ENCODE data around the gene XPA.
"Not testable (repeated sequence)": the region's sequence is repeated elsewhere in the genome, so short reads cannot be mapped to it uniquely, and the experiment has no call there.

Gene XPA

GRCh38 chr9:97703437-97704344 is 6.6 kb upstream of the XPA start:
- peak; percentile 40 for DNase-seq

- not testable (repeated sequence) for DNase-seq
Observed at GRCh38 chr9:97699824-97700223, 2.7 kb upstream of the XPA start.

GRCh38 chr9:97699281-97699680 is 2.1 kb upstream of the XPA start:
- not testable (repeated sequence) for DNase-seq

DNA sequence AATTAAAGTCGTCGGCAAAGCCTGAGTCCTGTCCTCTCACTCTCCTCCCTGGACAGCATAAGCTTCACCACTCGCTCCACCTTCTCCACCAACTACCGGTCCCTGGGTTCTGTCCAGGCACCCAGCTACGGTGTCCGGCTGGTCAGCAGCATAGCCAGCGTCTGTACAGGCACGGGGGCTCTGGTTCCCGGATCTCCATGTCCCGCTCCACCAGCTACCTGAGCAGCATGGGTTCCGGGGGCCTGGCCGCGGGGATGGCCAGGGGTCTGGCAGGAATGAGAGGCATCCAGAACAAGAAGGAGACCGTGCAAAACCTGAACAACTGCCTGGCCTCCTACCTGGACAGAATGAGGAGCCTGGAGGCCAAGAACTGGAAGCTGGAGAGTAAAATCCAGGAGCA is 1.7 kb upstream of the XPA start:
- no peak for DNase-seq

GRCh38 chr9:97697837-97698236 is 697 bp upstream of the XPA start:
- DNase-seq, result no peak

GRCh38 chr9:97695995-97696802 is 941 bp downstream of the XPA start:
- no peak for DNase-seq

GRCh38 chr9:97695390-97695789 is 1.8 kb downstream of the XPA start:
- DNase-seq, result no peak

DNA sequence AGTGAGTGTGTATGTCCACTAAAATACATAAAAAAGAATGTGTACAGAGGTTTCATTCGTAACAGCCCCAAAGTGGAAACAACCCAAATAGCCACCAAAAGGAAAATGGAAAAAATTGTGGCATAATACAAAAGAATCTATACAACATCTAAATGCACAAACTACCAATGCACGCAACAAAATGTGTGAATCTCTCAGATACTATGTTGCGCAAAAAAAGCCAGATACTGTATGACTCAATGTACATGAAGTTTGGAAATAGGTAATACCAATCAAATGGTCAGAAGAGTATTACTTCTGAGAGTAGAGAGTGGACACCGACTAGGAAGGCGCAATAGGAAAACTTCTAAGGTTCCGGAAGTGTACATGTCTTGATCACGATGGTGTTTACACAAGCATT is 2.4 kb downstream of the XPA start:
- no peak for DNase-seq

DNA sequence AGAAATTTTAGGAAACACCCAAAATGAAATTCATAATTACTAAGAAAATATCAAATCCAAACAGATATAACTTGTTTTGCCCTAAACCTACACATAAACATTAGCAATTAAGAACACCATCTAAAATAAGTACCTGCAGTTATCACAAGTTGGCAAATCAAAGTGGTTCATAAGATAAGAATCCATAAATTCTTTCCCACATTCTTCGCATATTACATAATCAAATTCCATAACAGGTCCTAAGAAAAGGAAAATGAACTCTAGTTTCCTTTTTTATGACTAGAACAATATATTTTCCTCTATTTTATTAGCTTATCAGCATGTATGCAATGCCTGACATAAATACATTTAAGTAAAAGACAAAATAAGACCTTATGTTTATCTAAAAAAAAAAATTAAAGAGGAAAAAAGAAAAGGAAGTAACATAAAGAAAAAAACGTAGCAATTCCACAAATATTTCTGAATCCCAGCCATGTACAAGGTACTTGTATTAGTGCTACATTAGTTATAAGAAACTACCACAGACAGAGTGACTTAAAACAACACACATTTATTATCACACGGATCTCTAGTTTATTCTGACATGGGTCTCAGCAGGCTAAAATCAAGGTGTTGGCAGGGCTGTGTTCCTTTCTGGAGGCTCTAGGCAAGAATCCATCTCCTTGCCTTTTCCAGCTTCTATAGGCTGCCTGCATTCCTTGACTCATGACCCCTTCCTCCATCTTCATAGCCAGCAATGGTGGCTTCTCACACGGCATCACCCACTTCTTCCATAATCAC is 7.5 kb downstream of the XPA start:
- DNase-seq, result no peak

GRCh38 chr9:97688654-97689053 is 8.5 kb downstream of the XPA start:
- DNase-seq, result no peak

- DNase-seq, result no peak
Observed at GRCh38 chr9:97682242-97682641, 14.9 kb downstream of the XPA start.

GRCh38 chr9:97675655-97676054 is 21.5 kb downstream of the XPA start:
- DNase-seq, result no peak

- no peak for DNase-seq
Observed at GRCh38 chr9:97673922-97674321, 23.2 kb downstream of the XPA start.

DNA sequence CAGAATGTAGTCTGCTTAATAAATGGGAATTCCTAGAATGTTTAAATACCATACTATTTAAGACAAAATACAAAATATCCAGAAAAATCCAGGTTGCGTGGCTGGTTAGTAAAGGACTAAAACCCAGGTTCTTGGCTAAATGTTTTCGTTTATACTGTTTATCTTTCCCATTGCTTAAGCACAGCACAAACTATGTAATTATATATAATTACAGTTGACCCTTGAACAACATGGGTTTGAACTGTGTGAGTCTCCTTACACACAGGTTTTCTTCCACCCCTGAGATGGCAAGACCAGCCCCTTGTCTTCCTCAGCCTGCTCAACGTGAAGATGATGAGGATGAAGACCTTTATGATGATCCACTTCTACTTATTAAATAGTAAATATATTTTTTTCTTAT is 24.7 kb downstream of the XPA start:
- DNase-seq, result no peak

DNA sequence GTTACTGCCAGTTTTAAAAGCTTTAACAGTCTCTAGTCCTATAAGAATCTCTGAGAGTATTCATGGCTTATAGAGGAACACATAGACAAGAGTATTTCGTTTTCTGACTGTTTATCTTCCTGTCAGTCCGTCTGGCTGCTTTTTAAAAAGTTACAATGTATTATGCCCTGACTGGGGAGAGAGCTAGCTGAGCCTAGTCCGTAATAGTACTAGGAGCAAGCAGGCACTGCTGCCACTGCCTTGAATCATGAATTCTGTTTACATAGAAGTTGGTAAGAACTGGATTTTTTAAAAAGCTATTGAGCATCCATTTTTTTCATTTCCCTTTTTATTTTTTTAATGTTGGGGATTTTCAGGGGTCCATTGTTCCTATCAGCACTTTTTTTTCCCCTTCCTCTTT is 26.6 kb downstream of the XPA start:
- no peak for DNase-seq

DNA sequence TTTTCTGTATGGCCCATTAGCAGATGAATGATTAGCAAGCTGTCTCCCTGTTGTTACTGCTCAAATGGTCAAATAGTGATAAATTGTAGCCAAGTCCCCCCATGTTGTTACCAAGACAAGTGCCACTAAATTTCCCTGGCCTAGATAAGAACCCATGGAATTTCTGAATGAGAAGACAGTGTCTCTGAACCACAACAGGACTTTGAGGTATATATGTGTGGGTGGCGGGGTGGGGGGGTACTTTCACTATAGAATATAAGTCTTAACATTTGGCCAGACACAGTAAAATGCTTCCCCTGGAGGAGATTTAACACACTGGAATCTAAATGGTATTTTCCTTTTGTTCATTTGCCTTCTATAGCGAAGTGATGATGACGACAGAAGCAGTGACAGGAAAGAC is 28.7 kb downstream of the XPA start:
- DNase-seq, result no peak

DNA sequence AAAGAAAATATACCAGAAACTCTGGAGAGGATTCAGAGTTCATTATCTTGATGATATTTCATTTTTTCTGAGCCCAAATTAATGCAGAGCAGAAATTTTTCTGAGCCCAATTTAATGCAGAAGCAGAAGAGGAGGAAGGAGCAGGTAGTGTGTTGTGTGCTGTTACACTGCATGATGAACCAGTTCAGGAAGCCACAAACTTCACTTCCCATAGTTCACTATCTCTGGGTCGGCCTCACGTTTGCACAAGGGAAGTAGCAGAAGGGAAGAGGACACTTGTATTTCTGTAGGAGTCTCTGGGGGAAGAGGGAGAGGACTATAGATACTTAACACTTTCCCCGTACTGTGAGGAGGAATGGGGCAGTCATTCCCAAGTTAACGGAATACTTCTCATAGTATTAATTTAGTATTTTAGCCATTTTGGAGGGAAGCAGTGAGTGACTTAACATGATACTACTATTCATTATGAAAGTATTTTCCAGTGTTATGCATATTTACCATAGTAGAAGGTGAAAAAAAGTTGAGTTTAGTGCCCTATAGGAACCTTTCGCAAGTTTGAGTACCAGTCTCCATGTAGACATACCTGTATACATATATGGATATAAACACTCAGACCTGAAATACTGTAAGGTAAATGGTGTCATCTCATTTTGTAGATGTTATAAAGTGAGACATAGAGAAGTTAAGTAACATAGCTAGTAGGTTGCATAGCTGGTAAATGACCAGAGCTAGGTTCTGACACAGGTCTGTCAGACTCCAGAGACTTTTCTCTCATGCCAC is 30.0 kb downstream of the XPA start:
- DNase-seq, result no peak

DNA sequence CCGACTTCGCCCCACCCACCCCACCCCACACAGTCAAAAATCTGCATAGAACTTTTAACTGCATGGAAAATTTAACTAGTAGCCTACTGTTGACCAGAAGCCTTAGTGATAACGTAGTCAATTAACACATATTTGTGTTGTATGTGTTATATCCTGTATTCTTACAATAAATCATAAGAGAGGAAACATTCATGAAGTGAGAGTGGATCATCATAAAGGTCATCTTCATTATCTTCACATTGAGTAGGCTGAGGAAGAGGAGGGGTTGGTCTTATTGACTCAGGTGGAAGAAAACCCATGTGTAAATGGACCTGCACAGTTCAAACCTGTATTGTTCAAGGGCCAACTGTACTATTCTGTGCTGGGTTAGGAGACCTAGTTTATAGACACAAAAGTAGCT is 31.4 kb downstream of the XPA start:
- DNase-seq, result no peak

- DNase-seq, result no peak
Observed at GRCh38 chr9:97660847-97661246, 36.3 kb downstream of the XPA start.

- no peak for DNase-seq
Observed at GRCh38 chr9:97660340-97660739, 36.8 kb downstream of the XPA start.

- DNase-seq, result no peak
Observed at GRCh38 chr9:97659771-97660170, 37.4 kb downstream of the XPA start.

DNA sequence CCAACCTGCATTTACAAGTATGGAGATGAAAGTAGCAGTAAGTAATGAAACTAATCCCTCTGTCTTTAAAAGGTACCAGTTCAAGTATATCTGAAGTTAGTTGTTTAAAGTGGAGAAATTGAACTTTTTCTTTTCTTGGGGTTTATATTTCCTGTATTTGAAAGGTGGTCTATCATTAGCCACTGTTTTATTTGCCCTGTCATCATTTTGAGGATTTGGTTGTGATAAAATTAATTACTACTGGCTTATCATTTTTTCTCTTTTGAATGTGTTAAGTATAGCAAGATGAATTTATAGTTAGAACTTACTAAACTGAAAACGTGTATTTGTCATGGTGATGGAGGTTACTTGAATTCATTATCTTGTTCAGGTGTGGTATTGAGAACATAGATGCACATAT is 38.4 kb downstream of the XPA start:
- no peak for DNase-seq

DNA sequence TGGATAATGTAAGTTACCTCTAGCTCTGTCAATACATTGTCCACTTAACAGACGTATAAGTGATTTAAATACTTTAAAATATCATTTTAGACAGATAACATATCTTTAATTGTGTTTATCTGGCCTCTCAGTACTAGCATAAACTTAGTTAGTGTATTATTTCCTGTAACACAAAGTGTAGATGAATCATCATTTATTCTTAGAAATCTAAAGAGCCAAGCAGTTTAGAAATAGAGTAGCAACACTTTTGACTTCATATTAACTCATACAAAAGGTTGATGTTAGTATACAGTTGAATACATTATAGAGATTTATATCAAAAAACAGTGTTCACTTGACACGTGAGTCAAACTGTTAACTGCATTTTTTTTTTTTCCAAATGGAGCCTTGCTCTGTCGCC is 45.5 kb downstream of the XPA start:
- no peak for DNase-seq

Measured in NCI-H2081 treated with DMSO at 0.1 percent for 48 hours (cell line).